Left cardiac atrium (tissue), 2 donors: ENCODE measurements around the gene PSMC1. TPM values are rescaled to one million over a fixed set of nuclear protein-coding genes. Genes with fewer than 3 reads are reported as not detected.

Source experiments
- total RNA-seq, 2 donors: library from RNA; stranded (reverse); fragmentation: NEBNext Ultra II Directional; extraction: Animal tissue kit (Norgen Biotek cat#: 25700); gene quantifications; one replicate each; pipeline ENCODE4 v1.2.1, GENCODE V29; 2021
- donor health status: DM: no; HTN: yes; CAD: no; lungs with severe emphysema.
- donor health status: DM: yes; HTN: yes; CAD: no.

The PSMC1 gene
- total RNA-seq, 2 donors from 2014 or later, result 93.7 to 114 TPM

Other genes starting within 250 kb of the PSMC1 start
- gene KCNK13, start 194.6 kb upstream of the PSMC1 start, total RNA-seq, result 1 to 10 TPM; 2.4 to 2.6 TPM
- gene NRDE2, start 75.4 kb downstream of the PSMC1 start, total RNA-seq, result 10 to 100 TPM; 12.0 to 13.1 TPM
- 100 to 1,000 TPM; 428 to 511 TPM for gene CALM1, start 140.5 kb downstream of the PSMC1 start, total RNA-seq